Endothelial cell of umbilical vein (primary cell): Measurements from ENCODE around the gene ZBTB20. TPM values are rescaled to one million over a fixed set of nuclear protein-coding genes. Genes with fewer than 3 reads are reported as not detected.

ENCODE experiments used
- BruUV-seq: library from RNA; stranded (reverse); fragments of 400-500 nt; replicated peaks from 2 replicates; lab custom pipeline; 2021; lab: Mats Ljungman, UMichigan
- CTCF ChIA-PET: fragments of 300-600, 350-600 bp; sonication (Branson Sonifier 250); formaldehyde crosslinking; loops from one replicate; lab custom pipeline; 2021; ENCODE audit warnings: antibody characterized with exemption, inconsistent platforms; lab: Charles Lee
- POLR2A ChIA-PET: fragments of 300-600, 350-600 bp; sonication (Branson Sonifier 250); formaldehyde crosslinking; loops from one replicate; lab custom pipeline; 2021; ENCODE audit warnings: antibody characterized with exemption, inconsistent platforms; lab: Charles Lee
- DNase-seq: peaks from one replicate; pipeline ENCODE4 v3.0.0-alpha.2; 2011; ENCODE audit warnings: low read depth, low spot score
- FAIRE-seq: peaks from 2 replicates; lab custom pipeline; 2011; peaks lifted over from hg19 to GRCh38; lab: Jason Lieb, UNC
- H2AFZ ChIP-seq: 2 replicates; pipeline ENCODE4 v1.6.0; 2012; ENCODE audit warnings: low read depth, low read length, control low read depth, inconsistent platforms
- H3K27ac ChIP-seq: 2 replicates; pipeline ENCODE4 v1.5.1; 2011; ENCODE audit warnings: low read depth, mild to moderate bottlenecking, control low read depth, low read length, moderate library complexity; ENCODE audit not compliant: insufficient read depth
- H3K27me3 ChIP-seq, 2 experiments: 2 replicates each; pipeline versions ENCODE4 v1.6.0 to v1.6.1; 2011; ENCODE audit warnings: low read length in 2 of 2, mixed read lengths in 1 of 2; ENCODE audit not compliant: control insufficient read depth in 2 of 2, insufficient read depth in 2 of 2
- H3K36me3 ChIP-seq, 2 experiments: 2 replicates in 1 of 2; 3 replicates in 1 of 2; pipeline ENCODE4 v1.5.1; 2011; ENCODE audit warnings: low read length in 2 of 2, mild to moderate bottlenecking in 1 of 2, moderate library complexity in 1 of 2; ENCODE audit not compliant: control insufficient read depth in 2 of 2, insufficient read depth in 2 of 2; ENCODE audit errors: extremely low read depth in 1 of 2
- H3K4me1 ChIP-seq: 3 replicates; pipeline ENCODE4 v1.5.1; 2011; ENCODE audit warnings: mild to moderate bottlenecking, low read length; ENCODE audit not compliant: control insufficient read depth, insufficient read depth; ENCODE audit errors: extremely low read depth
- H3K4me2 ChIP-seq: 2 replicates; pipeline ENCODE4 v1.6.1; 2011; ENCODE audit warnings: low read length, control low read depth, mixed read lengths; ENCODE audit not compliant: insufficient read depth
- H3K4me3 ChIP-seq, 3 experiments: fragments of 200-600 bp in 1 of 3; sonication (generic), shearing (Covaris generic) in 1 of 3; replicated peaks in 1 of 3; 2 replicates each; pipeline ENCODE4 v1.5.1; 2011 to 2016; ENCODE audit warnings: control low read depth in 3 of 3, low read length in 3 of 3, mild to moderate bottlenecking in 2 of 3, inconsistent platforms in 1 of 3, low read depth in 1 of 3, moderate library complexity in 1 of 3; ENCODE audit not compliant: insufficient read depth in 1 of 3
- H3K79me2 ChIP-seq: 2 replicates; pipeline ENCODE4 v1.6.0; 2012; ENCODE audit warnings: low read length, inconsistent platforms; ENCODE audit not compliant: control insufficient read depth, insufficient read depth
- H3K9ac ChIP-seq: replicated peaks from 2 replicates; pipeline ENCODE3; 2011; ENCODE audit warnings: low read length, control low read depth; ENCODE audit not compliant: insufficient read depth; ENCODE audit errors: extremely low read depth
- H3K9me1 ChIP-seq: replicated peaks from 3 replicates; pipeline ENCODE4 v1.6.0; 2011; ENCODE audit warnings: mild to moderate bottlenecking, low read length; ENCODE audit not compliant: control insufficient read depth, insufficient read depth; ENCODE audit errors: extremely low read depth
- H3K9me3 ChIP-seq: replicated peaks from 2 replicates; pipeline ENCODE4 v1.5.1; 2012; ENCODE audit warnings: low read length, inconsistent platforms; ENCODE audit not compliant: control insufficient read depth, insufficient read depth
- H4K20me1 ChIP-seq: replicated peaks from 2 replicates; pipeline ENCODE3; 2011; ENCODE audit warnings: mild to moderate bottlenecking, low read length; ENCODE audit not compliant: control insufficient read depth, insufficient read depth; ENCODE audit errors: extremely low read depth
- EZH2 ChIP-seq: IDR thresholded peaks from 2 replicates; pipeline ENCODE4 v1.6.1; 2012; ENCODE audit warnings: borderline replicate concordance, low read depth, mild to moderate bottlenecking, moderate library complexity, low read length, inconsistent platforms; ENCODE audit not compliant: severe bottlenecking
- FOS ChIP-seq: IDR thresholded peaks from 2 replicates; pipeline ENCODE4 v1.6.1; 2011; ENCODE audit warnings: mild to moderate bottlenecking, low read length, moderate library complexity, borderline replicate concordance; ENCODE audit not compliant: insufficient read depth
- GATA2 ChIP-seq: IDR thresholded peaks from 2 replicates; pipeline ENCODE4 v1.7.0; 2011; ENCODE audit warnings: low read depth, mild to moderate bottlenecking, moderate library complexity, mixed read lengths, low read length; ENCODE audit not compliant: insufficient read length, insufficient read depth
- JUN ChIP-seq: IDR thresholded peaks from 2 replicates; pipeline ENCODE4 v1.6.1; 2011; ENCODE audit warnings: borderline replicate concordance, low read depth; ENCODE audit not compliant: insufficient read length, insufficient read depth
- MAX ChIP-seq: IDR thresholded peaks from 2 replicates; pipeline ENCODE4 v1.6.1; 2011; ENCODE audit not compliant: insufficient read depth, insufficient read length
- MYC ChIP-seq: IDR thresholded peaks from one replicate; pipeline ENCODE4 v1.6.1; 2011; ENCODE audit warnings: mild to moderate bottlenecking, low read depth, low read length
- POLR2A ChIP-seq: IDR thresholded peaks from 2 replicates; pipeline ENCODE4 v1.6.1; 2012; ENCODE audit warnings: low read depth, mild to moderate bottlenecking, control low read depth, low read length
- POLR2AphosphoS5 ChIP-seq: IDR thresholded peaks from 2 replicates; pipeline ENCODE4 v1.6.1; 2012; ENCODE audit warnings: low read depth, mild to moderate bottlenecking, control low read depth, low read length, moderate library complexity; ENCODE audit not compliant: insufficient read depth
- dilution Hi-C: fragments of 300-500 bp; cut with MboI; formaldehyde crosslinking; loops from one replicate; pipeline ENCODE4 v1.15.0; 2019; ENCODE audit warnings: low sequenced_read_pairs; ENCODE audit not compliant: extremely low pct_ligation_motif_present
- intact Hi-C: fragments of 100-400 bp; cut with micrococcal nuclease; formaldehyde crosslinking; loops from one replicate; pipeline ENCODE4 v1.10.0; 2022
- polyA plus RNA-seq, 4 experiments: library from polyadenylated mRNA; depleted of rRNA in 3 of 4; stranded (reverse) in 3 of 4; unstranded in 1 of 4; fragments of >200 nt; gene quantifications; 2 replicates each; pipeline versions ENCODE4 v1.2.1 to v1.2.3, GENCODE V29; 2011 to 2012; ENCODE audit warnings: missing spikeins in 1 of 4
- total RNA-seq: library from RNA; stranded (reverse); gene quantifications from 2 replicates; pipeline ENCODE4 v1.2.3, GENCODE V29; 2021
- TF ChIP-seq, protein P1 (sequence below), 2 donors: IDR thresholded peaks; 1 replicate in 1 of 2; 2 replicates in 1 of 2; pipeline ENCODE4 v1.5.1; 2011; ENCODE audit warnings: low read length in 2 of 2, mild to moderate bottlenecking in 2 of 2, moderate library complexity in 2 of 2, control low read depth in 1 of 2, inconsistent platforms in 1 of 2, low read depth in 1 of 2; ENCODE audit not compliant: insufficient read depth in 1 of 2; ENCODE audit errors: extremely low read depth in 1 of 2

ZBTB20 gene
- total and polyA plus RNA-seq, 2 donors (not counting 3 experiments of a cell fraction or from before 2014, with no cell fraction given) = 2.1 to 20.5 TPM

- no peak overlapping the region for H3K9ac ChIP-seq
- POLR2A ChIA-PET = no interaction called here
These were observed 745.7 kb downstream of the ZBTB20 start for GRCh38 chr3:114401346-114401745.

More at GRCh38 chr3:114401346-114401745, 745.7 kb downstream of the ZBTB20 start:
- Histone ChIP-seq H3K9me3 (no peaks in the 10 kb centered on the region), H3K4me1 (peaks cover 6% of the 10 kb centered on the region), H3K4me3 (no peak overlapping the region), H3K79me2 (no peaks in the 10 kb centered on the region), H2AFZ (no peak overlapping the region), H3K27me3 (no peaks in the 10 kb centered on the region), H3K9me1 (no peaks in the 10 kb centered on the region), H4K20me1 (no peaks in the 10 kb centered on the region), H3K4me2 (no peak overlapping the region), H3K36me3 (no peaks in the 10 kb centered on the region), H3K27ac (no peak overlapping the region)
- intact Hi-C loops (no loop called here), dilution Hi-C loops (no loop called here)
- no peak for TF ChIP-seq FOS
- no peak for TF ChIP-seq MAX
- TF ChIP-seq EZH2 = no peak
- TF ChIP-seq, protein P1, sequence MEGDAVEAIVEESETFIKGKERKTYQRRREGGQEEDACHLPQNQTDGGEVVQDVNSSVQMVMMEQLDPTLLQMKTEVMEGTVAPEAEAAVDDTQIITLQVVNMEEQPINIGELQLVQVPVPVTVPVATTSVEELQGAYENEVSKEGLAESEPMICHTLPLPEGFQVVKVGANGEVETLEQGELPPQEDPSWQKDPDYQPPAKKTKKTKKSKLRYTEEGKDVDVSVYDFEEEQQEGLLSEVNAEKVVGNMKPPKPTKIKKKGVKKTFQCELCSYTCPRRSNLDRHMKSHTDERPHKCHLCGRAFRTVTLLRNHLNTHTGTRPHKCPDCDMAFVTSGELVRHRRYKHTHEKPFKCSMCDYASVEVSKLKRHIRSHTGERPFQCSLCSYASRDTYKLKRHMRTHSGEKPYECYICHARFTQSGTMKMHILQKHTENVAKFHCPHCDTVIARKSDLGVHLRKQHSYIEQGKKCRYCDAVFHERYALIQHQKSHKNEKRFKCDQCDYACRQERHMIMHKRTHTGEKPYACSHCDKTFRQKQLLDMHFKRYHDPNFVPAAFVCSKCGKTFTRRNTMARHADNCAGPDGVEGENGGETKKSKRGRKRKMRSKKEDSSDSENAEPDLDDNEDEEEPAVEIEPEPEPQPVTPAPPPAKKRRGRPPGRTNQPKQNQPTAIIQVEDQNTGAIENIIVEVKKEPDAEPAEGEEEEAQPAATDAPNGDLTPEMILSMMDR (IDR thresholded peaks at IDR 0.05; ENCODE audit: extremely low read depth in 1 of 2, insufficient read depth in 1 of 2, low read depth in 1 of 2, low read length in 2 of 2) = no peak
- no peak for TF ChIP-seq JUN
- TF ChIP-seq GATA2 = no peak
- no peak for TF ChIP-seq POLR2A
- TF ChIP-seq POLR2AphosphoS5 = no peak
- no peak for TF ChIP-seq MYC
- CTCF ChIA-PET = interaction anchor here (1.2 to 2.9 kb wide), 2 partner anchors 17 kb away, joined by 8 to 16 read pairs; no protein-coding TSS in a partner anchor
- no TSS peak for BruUV-seq
- DNase-seq (no peak), FAIRE-seq (no peak)
